ENCODE measurements around the gene ACOX2.

Gene ACOX2

DNA sequence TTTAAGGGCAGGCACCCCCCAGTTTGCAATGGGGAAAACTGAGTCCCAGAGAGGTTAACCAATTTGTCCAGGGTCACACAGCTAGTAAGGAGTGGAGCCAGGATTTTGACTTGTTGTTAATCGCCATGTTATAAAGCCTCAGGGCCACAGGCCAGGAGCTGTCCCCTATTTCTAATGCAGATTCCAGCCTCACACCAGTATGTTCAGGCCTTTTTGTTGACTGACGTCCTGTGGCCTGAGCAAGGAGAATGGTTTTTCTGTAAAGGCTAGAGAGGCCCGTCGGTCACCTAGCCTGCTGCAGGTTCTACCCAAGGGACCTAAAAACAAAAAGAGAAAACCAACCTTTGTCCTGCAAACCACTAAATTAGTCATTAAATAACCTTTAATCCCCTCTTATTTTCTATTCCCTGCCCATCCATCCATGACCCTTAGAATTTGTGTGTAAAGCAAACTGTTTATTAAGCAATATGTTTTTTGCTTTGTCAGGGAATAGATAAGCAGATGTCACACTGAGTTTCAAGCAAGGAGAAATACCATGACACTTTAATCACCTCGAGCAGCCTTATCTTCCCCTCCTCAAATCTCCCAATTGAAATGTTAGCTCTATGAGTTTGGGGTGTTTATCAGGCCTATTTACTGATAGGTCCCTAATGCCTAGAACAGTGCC, 14.1 kb downstream of the ACOX2 start:
- Histone ChIP-seq H3K27ac (ENCODE audit: low read length) (no peak overlapping the region), H3K4me3 (ENCODE audit: low read length in 2 of 2) (no peak overlapping the region), H3K36me3 (ENCODE audit: control insufficient read depth in 2 of 2, insufficient read depth in 2 of 2, low read length in 2 of 2) (peaks cover 10 to 48% of the 10 kb centered on the region in 2 donors), H3K9ac (ENCODE audit: low read length in 2 of 2) (no peak overlapping the region), H3K27me3 (ENCODE audit: control insufficient read depth in 1 of 2, insufficient read depth in 2 of 2, low read length in 2 of 2) (no peaks in the 10 kb centered on the region), H3K9me3 (ENCODE audit: control insufficient read depth in 2 of 2, low read length in 2 of 2) (no peaks in the 10 kb centered on the region), H3K4me1 (ENCODE audit: control insufficient read depth, insufficient read depth, low read length) (no peaks in the 10 kb centered on the region)

DNA sequence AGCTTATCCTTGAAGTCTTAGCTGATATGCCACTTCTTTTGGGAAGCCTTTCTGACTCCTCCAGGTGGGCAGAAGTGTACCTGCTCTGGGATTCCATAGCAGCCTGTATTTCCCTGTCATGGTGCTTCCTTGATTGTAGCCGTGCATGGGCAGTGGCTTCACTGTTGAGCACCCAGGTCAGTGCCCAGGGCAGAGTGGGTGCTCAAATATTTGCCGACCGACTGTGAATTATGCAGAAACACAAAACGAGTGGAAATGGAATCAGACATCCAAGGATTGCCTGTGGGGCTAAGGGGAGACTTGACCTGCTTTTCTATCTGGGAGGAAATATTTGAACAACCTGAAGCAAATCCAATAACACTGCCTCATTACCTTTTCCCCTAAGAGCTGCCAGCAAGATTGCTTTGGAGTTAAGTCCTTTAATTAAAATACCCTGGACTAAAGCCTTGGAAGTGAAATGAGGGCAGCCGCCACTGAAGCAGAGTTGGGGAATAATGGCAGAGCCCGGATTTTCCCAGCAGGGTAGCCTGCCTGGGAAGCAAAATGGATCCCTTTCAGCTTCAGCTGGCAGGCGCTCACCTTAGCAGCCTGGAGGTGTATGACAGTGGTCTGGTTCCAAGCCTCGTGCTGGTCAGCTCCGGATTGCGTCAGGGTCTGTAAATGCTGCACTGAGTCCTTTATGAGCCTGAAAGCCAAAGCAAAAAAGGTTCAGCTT, 14.9 kb downstream of the ACOX2 start:
- H3K36me3 ChIP-seq (ENCODE audit: control insufficient read depth in 2 of 2, insufficient read depth in 2 of 2, low read length in 2 of 2) = peaks cover 10 to 50% of the 10 kb centered on the region in 2 donors
- no peak overlapping the region for H3K27ac ChIP-seq (ENCODE audit: low read length)

DNA sequence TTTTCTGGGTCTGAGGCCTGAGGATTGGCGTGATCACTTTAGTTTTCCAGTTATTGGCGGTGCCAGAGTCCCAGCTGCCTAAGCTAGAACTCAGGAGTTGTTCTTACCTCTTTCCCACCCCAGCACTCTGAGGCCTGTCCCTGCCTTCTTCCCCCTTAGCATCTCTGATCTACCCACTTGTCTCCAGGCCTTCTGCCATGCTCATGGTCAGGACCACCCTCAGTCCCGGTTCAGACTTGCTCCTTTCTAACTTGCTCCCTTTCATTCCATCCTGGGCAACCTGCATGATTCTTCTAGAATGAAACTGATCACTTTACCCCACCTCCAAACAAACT, 15.7 kb downstream of the ACOX2 start:
- Histone ChIP-seq H3K9ac (ENCODE audit: low read length in 2 of 2) (no peak overlapping the region), H3K4me3 (ENCODE audit: low read length in 2 of 2) (no peak overlapping the region), H3K9me3 (ENCODE audit: control insufficient read depth in 2 of 2, low read length in 2 of 2) (no peaks in the 10 kb centered on the region), H3K27ac (ENCODE audit: low read length) (no peak overlapping the region), H3K36me3 (ENCODE audit: control insufficient read depth in 2 of 2, insufficient read depth in 2 of 2, low read length in 2 of 2) (peaks cover 8 to 49% of the 10 kb centered on the region in 2 donors), H3K27me3 (ENCODE audit: control insufficient read depth in 1 of 2, insufficient read depth in 2 of 2, low read length in 2 of 2) (no peaks in the 10 kb centered on the region), H3K4me1 (ENCODE audit: control insufficient read depth, insufficient read depth, low read length) (no peaks in the 10 kb centered on the region)

More for the DNA sequence above, 14.9 kb downstream of the ACOX2 start:
- no peak overlapping the region for H3K9ac ChIP-seq (ENCODE audit: low read length in 2 of 2)
- no peaks in the 10 kb centered on the region for H3K9me3 ChIP-seq (ENCODE audit: control insufficient read depth in 2 of 2, low read length in 2 of 2)
- no peaks in the 10 kb centered on the region for H3K4me1 ChIP-seq (ENCODE audit: control insufficient read depth, insufficient read depth, low read length)
- H3K4me3 ChIP-seq (ENCODE audit: low read length in 2 of 2) = no peak overlapping the region
- H3K27me3 ChIP-seq (ENCODE audit: control insufficient read depth in 1 of 2, insufficient read depth in 2 of 2, low read length in 2 of 2) = no peaks in the 10 kb centered on the region

DNA sequence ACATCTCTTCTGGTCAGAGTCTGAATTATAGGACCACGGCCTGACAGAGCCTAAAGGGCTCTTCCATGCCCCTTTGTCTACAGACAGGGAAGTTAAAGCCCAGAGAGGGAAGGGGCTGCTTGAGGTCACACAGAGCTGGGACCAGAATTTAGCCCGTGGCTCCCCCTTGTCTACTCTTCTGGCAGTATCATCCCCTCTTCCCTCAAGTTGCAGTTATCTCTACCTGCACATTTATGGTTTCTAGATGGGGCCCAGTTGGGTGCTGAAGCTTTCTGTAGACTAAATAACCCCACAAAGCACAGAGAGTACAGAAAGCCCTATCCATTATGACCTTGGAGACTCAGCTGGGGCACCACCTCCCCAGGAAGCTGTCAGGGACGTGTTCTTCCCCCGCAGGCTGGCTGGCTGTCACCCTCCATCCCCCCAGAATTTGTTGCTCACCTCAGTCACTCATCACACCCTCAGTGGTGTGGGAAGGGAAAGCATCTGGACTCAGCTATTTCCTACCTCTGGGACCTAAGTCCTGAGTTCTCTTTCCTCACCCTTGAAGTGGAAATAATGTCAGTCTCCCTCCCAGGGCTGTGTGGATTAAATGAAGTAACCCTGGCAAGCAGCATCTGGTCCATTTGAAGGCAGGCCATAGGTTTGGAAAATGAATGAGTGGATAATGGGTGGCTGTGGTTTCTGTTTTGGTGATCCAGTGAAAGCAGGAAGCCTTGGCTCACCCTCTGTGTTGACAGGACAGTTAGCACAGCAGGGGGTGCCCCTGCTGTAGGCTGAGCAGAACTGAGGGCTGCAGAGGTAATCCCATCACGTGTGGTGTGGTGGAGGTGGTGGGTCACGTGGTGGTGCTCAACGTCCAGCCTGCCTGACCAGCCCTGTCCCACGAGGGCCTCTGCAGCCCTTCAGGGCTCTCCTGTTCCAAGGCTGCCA, 16.3 kb downstream of the ACOX2 start:
- no peaks in the 10 kb centered on the region for H3K9me3 ChIP-seq (ENCODE audit: control insufficient read depth in 2 of 2, low read length in 2 of 2)
- H3K27me3 ChIP-seq (ENCODE audit: control insufficient read depth in 1 of 2, insufficient read depth in 2 of 2, low read length in 2 of 2) = no peaks in the 10 kb centered on the region
- peaks cover 8 to 48% of the 10 kb centered on the region in 2 donors for H3K36me3 ChIP-seq (ENCODE audit: control insufficient read depth in 2 of 2, insufficient read depth in 2 of 2, low read length in 2 of 2)
- no peak overlapping the region for H3K4me3 ChIP-seq (ENCODE audit: low read length in 2 of 2)
- no peaks in the 10 kb centered on the region for H3K4me1 ChIP-seq (ENCODE audit: control insufficient read depth, insufficient read depth, low read length)
- no peak overlapping the region for H3K9ac ChIP-seq (ENCODE audit: low read length in 2 of 2)
- no peak overlapping the region for H3K27ac ChIP-seq (ENCODE audit: low read length)

DNA sequence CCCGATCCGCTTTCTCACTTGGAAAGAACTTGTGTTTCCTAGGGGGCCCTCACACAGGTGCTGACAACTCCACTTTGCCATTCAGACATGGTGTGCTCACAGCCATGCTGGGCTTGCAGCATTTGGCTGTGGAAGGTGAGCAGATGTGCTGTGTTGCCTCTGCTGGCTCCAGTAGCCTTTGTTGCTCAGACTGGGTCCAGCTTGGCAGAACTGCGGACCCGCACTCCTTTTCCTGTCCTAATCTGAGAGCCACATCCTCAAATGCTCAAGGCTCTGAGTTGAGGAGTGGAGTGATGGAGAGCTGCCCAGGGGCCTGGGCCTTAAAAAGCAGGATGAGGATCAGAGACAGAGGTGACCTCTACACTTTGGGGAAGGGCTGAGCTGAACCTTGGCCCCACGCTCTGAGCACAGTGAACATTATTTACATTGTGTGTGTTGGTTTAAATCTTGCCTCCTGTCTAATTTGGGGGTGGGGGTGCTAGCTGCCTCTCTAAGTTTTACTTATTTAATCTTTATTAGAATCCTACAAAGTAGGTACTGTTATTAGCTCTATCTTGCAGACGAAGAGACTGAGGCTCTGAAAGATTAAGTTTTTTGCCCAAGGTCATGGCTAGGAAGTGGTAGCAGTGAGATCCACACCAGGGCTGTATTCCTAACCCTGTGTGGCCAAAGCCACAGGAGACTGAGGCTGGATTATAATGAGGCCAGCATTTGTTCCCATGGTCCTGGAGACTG, 17.2 kb downstream of the ACOX2 start:
- H3K9ac ChIP-seq (ENCODE audit: low read length in 2 of 2) = no peak overlapping the region
- H3K4me3 ChIP-seq (ENCODE audit: low read length in 2 of 2) = no peak overlapping the region
- no peaks in the 10 kb centered on the region for H3K27me3 ChIP-seq (ENCODE audit: control insufficient read depth in 1 of 2, insufficient read depth in 2 of 2, low read length in 2 of 2)
- H3K36me3 ChIP-seq (ENCODE audit: control insufficient read depth in 2 of 2, insufficient read depth in 2 of 2, low read length in 2 of 2) = peaks cover 8 to 46% of the 10 kb centered on the region in 2 donors
- no peaks in the 10 kb centered on the region for H3K9me3 ChIP-seq (ENCODE audit: control insufficient read depth in 2 of 2, low read length in 2 of 2)
- H3K27ac ChIP-seq (ENCODE audit: low read length) = no peak overlapping the region
- no peaks in the 10 kb centered on the region for H3K4me1 ChIP-seq (ENCODE audit: control insufficient read depth, insufficient read depth, low read length)

DNA sequence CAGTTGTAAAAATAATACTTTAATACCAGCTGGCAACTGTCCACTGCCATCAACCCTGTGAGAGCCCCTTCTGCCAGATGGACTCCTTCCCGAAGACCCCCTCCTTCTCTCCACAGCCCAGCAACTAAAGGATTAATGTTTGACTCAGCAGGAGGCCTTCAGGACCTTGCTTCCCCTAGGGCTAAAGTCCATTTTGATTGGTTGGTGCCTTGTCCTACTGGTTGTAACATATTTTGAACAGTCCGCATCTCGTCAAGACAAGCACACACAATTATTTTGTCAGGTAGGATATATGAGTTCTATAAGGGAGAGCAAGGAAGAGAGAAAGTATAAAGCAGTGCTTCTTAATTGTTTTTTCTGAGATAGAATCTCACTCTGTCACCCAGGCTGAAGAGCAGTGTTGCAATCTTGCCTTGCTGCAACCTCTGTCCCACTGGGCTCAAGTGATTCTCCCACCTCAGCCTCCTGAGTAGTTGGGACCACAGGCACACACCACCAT, 18.6 kb downstream of the ACOX2 start:
- Histone ChIP-seq H3K4me1 (ENCODE audit: control insufficient read depth, insufficient read depth, low read length) (no peaks in the 10 kb centered on the region), H3K4me3 (ENCODE audit: low read length in 2 of 2) (no peak overlapping the region), H3K9ac (ENCODE audit: low read length in 2 of 2) (no peak overlapping the region), H3K27ac (ENCODE audit: low read length) (no peak overlapping the region), H3K27me3 (ENCODE audit: control insufficient read depth in 1 of 2, insufficient read depth in 2 of 2, low read length in 2 of 2) (no peaks in the 10 kb centered on the region), H3K36me3 (ENCODE audit: control insufficient read depth in 2 of 2, insufficient read depth in 2 of 2, low read length in 2 of 2) (peaks cover 3 to 33% of the 10 kb centered on the region in 2 donors), H3K9me3 (ENCODE audit: control insufficient read depth in 2 of 2, low read length in 2 of 2) (no peaks in the 10 kb centered on the region)

DNA sequence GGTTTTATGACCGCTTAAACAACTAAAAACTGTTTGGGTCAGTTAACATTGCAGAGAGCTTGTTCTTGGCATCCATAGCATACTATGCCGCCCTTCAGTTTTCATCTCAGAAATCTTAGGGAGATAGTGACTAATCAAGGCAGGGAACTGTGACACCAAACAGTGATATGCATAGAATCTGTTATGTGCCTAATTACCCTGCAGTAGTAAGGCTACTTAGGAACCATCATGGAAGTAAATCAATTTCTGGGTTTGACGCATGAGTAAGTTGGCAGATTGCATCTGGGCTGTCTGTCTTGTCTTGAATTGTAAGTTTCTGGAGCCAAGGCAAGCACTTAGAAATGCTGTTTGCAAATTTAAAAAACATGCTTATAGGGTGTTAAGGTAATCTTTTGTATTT, 22.6 kb downstream of the ACOX2 start:
- Histone ChIP-seq H3K9ac (ENCODE audit: low read length in 2 of 2) (no peak overlapping the region), H3K9me3 (ENCODE audit: control insufficient read depth in 2 of 2, low read length in 2 of 2) (no peaks in the 10 kb centered on the region), H3K4me3 (ENCODE audit: low read length in 2 of 2) (no peak overlapping the region), H3K27me3 (ENCODE audit: control insufficient read depth in 1 of 2, insufficient read depth in 2 of 2, low read length in 2 of 2) (no peaks in the 10 kb centered on the region), H3K36me3 (ENCODE audit: control insufficient read depth in 2 of 2, insufficient read depth in 2 of 2, low read length in 2 of 2) (peaks cover 16 to 30% of the 10 kb centered on the region in 2 donors), H3K27ac (ENCODE audit: low read length) (no peak overlapping the region), H3K4me1 (ENCODE audit: control insufficient read depth, insufficient read depth, low read length) (no peaks in the 10 kb centered on the region)

DNA sequence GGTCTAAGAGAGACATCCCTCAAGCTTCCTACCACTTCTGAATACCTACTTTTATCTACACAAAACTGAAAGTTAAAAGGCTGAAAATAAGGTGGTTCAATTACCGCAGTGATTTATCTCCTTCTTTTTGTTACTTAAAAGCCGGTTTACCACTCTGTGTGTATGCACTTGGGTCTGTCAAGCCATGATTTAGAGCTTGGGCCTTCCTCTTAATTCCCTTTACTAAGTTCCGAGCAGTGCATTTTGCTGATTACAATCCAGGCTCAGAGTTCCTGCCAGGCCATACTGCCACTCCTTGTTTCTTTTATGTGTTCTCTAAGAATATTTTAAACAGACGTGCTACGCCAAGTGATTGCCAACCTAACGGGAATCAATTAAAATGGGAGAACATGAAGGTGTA, 28.6 kb downstream of the ACOX2 start:
- H3K4me3 ChIP-seq (ENCODE audit: low read length in 2 of 2) = no peak overlapping the region
- H3K36me3 ChIP-seq (ENCODE audit: control insufficient read depth in 2 of 2, insufficient read depth in 2 of 2, low read length in 2 of 2) = peaks cover 24 to 30% of the 10 kb centered on the region in 2 donors
- no peaks in the 10 kb centered on the region for H3K4me1 ChIP-seq (ENCODE audit: control insufficient read depth, insufficient read depth, low read length)
- no peaks in the 10 kb centered on the region for H3K27me3 ChIP-seq (ENCODE audit: control insufficient read depth in 1 of 2, insufficient read depth in 2 of 2, low read length in 2 of 2)
- no peak overlapping the region for H3K9ac ChIP-seq (ENCODE audit: low read length in 2 of 2)
- no peak overlapping the region for H3K27ac ChIP-seq (ENCODE audit: low read length)
- no peaks in the 10 kb centered on the region for H3K9me3 ChIP-seq (ENCODE audit: control insufficient read depth in 2 of 2, low read length in 2 of 2)

DNA sequence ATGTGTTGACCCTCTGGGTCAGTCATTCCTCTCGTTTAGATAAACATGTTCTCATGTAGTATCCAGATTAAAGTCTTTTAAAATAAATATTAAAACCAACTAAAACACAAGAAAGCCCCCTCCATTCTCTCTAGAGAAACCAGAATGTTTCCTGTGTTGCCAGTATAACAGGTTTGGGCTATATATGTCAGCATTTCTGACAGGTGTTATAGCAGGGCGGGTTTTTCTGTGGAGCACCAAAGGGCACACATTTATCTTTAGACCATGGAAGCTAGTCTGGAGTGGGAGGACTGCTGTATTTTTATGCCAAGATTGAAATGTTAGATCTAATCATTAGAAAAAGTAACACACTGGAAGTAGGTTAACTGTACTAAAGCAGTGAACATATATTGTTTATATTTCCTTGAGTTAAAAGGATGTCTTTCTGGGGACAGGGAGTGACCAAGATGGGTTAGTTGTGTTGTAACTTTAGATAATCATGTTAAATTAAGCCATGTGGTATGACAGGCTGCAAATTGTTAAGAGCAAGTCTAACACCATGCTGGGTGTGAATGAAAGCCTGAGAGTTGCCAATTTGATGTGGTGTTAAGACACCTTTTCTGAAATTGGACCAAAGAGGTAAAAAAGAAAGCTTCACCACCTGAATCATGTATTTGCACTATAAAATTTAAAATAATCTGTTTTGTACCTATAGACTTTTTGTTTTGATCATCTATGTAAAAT, 29.5 kb downstream of the ACOX2 start:
- H3K4me3 ChIP-seq (ENCODE audit: low read length in 2 of 2) = no peak overlapping the region
- H3K36me3 ChIP-seq (ENCODE audit: control insufficient read depth in 2 of 2, insufficient read depth in 2 of 2, low read length in 2 of 2) = peaks cover 19 to 24% of the 10 kb centered on the region in 2 donors
- no peak overlapping the region for H3K9ac ChIP-seq (ENCODE audit: low read length in 2 of 2)
- no peak overlapping the region for H3K27ac ChIP-seq (ENCODE audit: low read length)
- no peaks in the 10 kb centered on the region for H3K27me3 ChIP-seq (ENCODE audit: control insufficient read depth in 1 of 2, insufficient read depth in 2 of 2, low read length in 2 of 2)
- no peaks in the 10 kb centered on the region for H3K4me1 ChIP-seq (ENCODE audit: control insufficient read depth, insufficient read depth, low read length)
- H3K9me3 ChIP-seq (ENCODE audit: control insufficient read depth in 2 of 2, low read length in 2 of 2) = no peaks in the 10 kb centered on the region

DNA sequence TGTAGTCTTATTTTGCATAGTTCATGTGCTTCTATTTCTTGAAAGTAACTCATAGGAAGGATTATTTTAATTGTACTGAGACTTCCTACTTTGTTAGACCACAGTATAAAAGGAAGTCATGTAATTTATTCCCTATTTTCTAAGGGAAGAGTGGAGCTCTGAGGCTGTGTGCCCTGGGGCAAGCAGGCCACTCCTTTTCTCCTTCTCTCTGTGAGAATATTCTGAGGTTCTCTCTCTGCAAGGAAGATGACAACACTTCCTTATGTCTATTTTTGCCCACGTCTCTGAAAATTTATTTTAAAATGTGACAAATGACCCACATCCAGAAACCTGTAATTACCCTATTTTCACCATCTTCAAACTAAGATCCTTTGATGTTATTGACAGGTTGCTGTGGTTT, 34.1 kb downstream of the ACOX2 start:
- H3K27ac ChIP-seq (ENCODE audit: low read length) = no peak overlapping the region
- no peaks in the 10 kb centered on the region for H3K9me3 ChIP-seq (ENCODE audit: control insufficient read depth in 2 of 2, low read length in 2 of 2)
- no peak overlapping the region for H3K4me3 ChIP-seq (ENCODE audit: low read length in 2 of 2)
- peaks cover 13% of the 10 kb centered on the region in 2 donors for H3K36me3 ChIP-seq (ENCODE audit: control insufficient read depth in 2 of 2, insufficient read depth in 2 of 2, low read length in 2 of 2)
- no peak overlapping the region for H3K9ac ChIP-seq (ENCODE audit: low read length in 2 of 2)
- no peaks in the 10 kb centered on the region for H3K27me3 ChIP-seq (ENCODE audit: control insufficient read depth in 1 of 2, insufficient read depth in 2 of 2, low read length in 2 of 2)
- no peaks in the 10 kb centered on the region for H3K4me1 ChIP-seq (ENCODE audit: control insufficient read depth, insufficient read depth, low read length)
